GM19372 (cell line): ENCODE results near the gene TCEAL4.
"Not testable (repeated sequence)": the region's sequence is repeated elsewhere in the genome, so short reads cannot be mapped to it uniquely, and the experiment has no call there.

ENCODE experiments used
- ATAC-seq: cut with Tn5 transposase; IDR thresholded peaks from one replicate; pipeline ENCODE4 v1.9.1; 2021; ENCODE audit warnings: mild to moderate bottlenecking, low read depth, moderate library complexity; ENCODE audit not compliant: unreplicated experiment

Gene TCEAL4

GRCh38 chrX:103586659-103587058, 1.3 kb downstream of the TCEAL4 start:
- ATAC-seq = no peak

DNA sequence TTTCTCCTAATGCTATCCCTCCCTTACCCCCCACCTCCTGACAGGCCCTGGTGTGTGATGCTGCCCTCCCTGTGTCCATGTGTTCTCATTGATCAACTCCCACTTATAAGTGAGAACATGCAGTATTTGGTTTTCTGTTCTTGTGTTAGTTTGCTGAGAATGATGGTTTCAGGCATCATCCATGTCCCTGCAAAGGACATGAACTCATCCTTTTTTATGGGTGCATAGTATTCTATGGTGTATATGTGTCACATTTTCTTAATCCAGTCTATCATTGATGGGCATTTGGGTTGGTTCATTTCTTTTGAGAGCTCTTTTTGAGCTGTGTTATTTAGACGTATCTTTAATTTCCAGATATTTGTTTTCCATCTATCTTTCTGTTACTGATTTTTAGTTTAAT, 7.0 kb downstream of the TCEAL4 start:
- not testable (repeated sequence) for ATAC-seq

DNA sequence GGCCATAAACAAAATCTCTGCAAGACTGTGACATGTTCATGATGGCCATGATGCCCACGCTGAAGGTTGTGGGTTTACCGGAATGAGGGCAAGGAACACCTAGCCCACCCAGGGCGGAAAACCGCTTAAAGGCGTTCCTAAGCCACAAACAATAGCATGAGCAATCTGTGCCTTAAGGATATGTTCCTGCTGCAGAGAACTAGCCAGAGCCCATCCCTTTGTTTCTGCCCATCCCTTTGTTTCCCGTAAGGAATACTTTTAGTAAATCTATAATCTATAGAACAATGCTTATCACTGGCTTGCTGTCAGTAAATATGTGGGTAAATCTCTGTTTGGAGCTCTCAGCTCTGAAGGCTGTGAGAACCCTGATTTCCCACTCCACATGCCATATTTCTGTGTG, 9.9 kb downstream of the TCEAL4 start:
- not testable (repeated sequence) for ATAC-seq

- ATAC-seq = peak; percentile 71
These were observed 22.3 kb downstream of the TCEAL4 start, which contains the start of gene TCEAL3 for GRCh38 chrX:103607364-103608305. Gene TCEAL3, plus strand, starts transcription at chrX:103607963. Its CDS starts 1,102 bp downstream, at chrX:103609065.

- ATAC-seq = no peak
These were observed 23.1 kb downstream of the TCEAL4 start for GRCh38 chrX:103608306-103608963.

- no peak for ATAC-seq
These were observed 25.0 kb downstream of the TCEAL4 start for GRCh38 chrX:103610282-103610681.

DNA sequence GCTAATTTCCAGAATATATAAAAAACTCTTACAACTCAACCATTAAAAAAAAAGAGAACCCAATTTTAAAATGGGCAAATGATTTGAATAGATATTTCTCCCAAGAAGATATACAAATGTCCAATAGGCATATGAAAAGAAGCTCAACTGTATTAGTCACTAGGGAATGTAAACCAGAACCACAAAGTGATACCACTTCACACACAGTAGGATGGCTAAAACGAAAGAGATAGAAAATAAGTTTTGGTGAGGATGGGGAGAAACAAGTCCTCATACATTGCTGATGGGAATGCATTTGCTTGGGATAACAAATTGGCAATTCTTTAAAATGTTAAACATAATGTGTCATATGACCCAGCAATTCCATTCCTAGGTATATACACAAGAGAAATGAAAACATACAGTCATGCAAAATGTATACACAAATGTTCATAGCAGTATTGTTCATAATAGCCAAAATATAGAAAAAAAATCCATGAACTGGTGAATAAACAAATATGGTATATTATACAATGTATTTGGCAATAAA, 28.1 kb downstream of the TCEAL4 start:
- ATAC-seq = no peak

- no peak for ATAC-seq
These were observed 29.7 kb downstream of the TCEAL4 start for GRCh38 chrX:103614999-103615398.

DNA sequence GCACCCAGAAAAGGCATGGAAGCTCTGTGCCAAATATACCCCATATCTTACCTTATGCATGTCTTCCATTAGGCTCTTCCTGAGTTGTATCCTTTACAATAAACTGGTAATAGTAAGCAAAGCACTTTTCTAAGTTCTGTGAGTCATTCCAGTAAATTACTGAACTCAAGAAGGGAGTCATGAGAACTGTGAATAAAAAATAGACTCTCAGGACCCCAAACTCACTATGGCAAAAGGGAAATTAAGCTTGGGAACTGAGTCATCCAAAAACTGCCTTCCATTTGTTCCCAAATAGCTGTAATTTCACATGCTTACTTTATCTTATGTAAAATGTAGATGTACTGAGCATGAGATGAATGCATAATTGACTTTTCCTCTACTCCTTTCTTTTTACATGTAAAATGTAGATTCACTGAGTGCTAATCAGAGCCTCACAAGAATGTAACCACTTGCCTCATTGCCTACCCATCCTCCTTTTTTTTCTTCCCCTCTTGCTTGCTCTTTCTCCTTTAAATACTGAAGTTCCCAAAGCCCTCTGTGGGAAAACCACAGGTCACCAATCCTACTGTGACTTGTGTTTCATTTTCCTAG, 30.6 kb downstream of the TCEAL4 start:
- no peak for ATAC-seq

GRCh38 chrX:103616676-103617186, 31.4 kb downstream of the TCEAL4 start:
- no peak for ATAC-seq

DNA sequence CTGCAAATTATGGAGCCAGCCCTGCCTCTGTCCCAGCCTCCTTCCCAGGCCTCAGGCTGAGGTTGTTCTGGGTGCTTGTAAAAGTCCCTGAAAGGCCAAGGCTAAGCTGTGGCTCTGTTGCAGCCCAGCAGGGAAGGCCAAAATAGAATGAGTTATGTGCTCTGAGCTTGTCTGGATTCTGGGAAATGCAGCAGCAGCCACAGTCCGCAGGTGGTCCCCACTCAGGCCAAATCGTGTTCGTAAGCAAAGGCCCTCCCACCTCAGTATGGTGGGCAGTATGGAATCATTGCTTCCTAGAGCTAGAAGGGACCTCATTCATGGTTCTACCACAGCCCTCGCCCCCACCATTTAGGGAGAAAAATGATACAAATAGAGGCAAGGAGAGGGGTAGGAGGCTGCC, 38.8 kb downstream of the TCEAL4 start:
- no peak for ATAC-seq

- ATAC-seq = no peak
These were observed 41.5 kb downstream of the TCEAL4 start for GRCh38 chrX:103626855-103627254.

DNA sequence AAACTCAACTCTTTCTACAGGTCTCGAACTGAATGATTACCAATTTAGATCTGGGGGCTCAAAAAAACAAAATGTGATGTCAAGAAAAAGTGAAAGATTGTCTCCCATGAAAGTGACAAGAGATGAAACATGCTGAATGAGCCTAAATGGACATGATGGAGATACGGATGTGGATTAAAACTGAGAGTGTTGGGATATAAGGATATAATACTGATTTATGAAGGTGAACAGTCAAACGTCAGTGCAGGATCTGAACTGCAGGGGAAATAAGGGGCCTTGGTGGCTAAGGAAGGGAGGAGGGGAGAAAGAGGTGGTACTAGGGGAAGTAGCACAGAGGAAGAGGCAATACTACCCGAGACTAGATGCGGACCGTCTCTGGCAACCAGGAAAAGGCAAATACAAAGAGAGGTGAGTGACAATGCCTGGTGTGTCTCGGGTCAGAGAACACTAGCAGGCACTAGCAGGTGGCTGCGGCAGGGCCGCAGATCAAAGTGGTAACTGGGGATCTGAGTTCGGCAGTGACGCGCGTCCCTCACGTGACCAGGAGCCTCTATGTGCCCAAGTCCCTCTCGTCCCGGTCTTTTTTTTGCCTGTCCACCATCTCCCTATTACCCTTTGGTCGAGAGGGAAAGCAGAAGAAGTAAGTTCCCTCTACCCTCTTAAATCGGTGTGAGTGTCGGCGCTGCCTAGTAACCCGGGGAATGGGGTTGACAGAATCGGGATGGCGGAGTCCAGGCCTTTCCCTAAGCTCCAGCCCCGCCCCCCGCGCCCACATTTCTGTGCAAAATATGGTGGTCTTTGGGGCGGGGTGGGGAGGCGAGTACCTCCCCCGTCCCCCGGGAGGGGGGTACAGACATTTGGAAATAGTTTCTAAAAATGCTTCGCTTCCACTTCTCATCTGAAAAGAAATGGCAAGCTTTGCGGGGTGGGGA, 43.3 kb downstream of the TCEAL4 start, which contains the start of gene TCEAL1:
TSS of gene TCEAL1 (plus strand) at position 590 of the 932 bp plus-strand sequence. CDS start 942 bp downstream, outside the sequence.
- peak; percentile 66 for ATAC-seq

GRCh38 chrX:103629318-103630170, 44.2 kb downstream of the TCEAL4 start:
- peak; percentile 39 for ATAC-seq

- no peak for ATAC-seq
These were observed 44.8 kb downstream of the TCEAL4 start for GRCh38 chrX:103630171-103630511.

DNA sequence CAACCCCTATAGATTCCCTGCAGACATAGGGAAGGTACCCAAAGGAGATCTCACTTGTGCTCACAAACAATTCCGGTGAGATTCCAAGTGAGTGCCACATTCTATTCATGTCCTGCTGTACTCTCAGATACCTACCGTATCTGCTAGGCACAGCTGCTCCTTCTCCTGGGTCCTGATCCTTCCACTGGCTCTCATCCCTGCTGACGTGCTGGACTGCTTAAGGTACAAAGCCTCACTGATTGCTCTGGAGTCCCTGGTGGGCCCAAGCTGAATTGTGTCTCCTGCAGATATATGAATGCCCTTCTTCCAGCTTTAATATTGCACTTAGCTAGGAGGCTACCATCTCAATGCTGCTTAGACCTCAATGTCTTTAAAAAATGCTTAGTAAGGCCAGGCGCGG, 45.8 kb downstream of the TCEAL4 start:
- ATAC-seq = no peak

- no peak for ATAC-seq
These were observed 50.1 kb downstream of the TCEAL4 start for GRCh38 chrX:103635436-103635835.
